ENCODE measurements around the gene GADL1. TPM values are rescaled to one million over a fixed set of nuclear protein-coding genes. Genes with fewer than 3 reads are reported as not detected.

GADL1 gene
- total and polyA plus RNA-seq, 2 experiments from 2014 or later, result 13.5 to 16.9 TPM

DNA sequence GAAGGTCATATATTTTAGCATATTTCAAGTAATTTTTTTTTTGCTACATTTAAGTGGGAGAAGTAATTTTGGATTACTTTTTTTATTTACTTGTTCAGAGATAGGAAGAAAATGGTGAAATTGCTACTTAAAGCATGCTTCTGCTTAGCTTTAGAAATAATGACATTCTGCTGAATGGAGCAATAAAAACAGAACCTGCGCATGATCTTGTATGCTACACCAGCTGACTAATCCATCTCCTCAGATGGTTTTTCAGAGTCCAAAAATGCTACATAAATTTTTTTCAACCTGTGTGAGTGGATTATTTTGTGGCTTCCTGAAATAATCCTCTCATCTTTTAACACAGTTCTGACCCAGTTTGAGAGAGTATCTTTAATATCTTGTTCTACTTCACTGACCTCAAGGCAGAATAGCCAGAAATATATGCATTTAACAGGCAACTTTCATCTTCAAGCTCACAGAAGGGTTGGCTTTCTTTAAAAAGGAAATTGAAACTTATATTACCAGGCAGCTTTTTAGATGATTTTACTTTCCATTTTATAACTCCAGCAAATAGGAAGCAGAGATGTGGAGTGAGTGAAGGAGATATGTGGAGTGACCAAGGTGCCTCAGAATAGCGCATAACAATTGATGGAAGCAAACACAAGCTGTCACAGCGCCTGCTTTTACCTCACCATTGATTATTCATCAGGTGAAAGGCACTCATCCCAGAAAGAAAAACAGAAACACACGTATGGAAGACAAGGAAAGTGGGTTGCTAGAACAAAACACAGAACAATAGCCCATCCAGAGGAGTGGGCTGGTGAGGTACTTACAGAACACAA is 151.5 kb downstream of the GADL1 start:
- Histone ChIP-seq H3K27ac (peak overlapping the region; percentile 5), H3K4me1 (ENCODE audit: low read depth) (peaks cover 11% of the 10 kb centered on the region), H3K27me3 (no peaks in the 10 kb centered on the region), H3K4me3 (no peak overlapping the region), H3K36me3 (no peaks in the 10 kb centered on the region), H3K9me3 (ENCODE audit: low read depth) (no peaks in the 10 kb centered on the region)
- TF ChIP-seq, protein P1, sequence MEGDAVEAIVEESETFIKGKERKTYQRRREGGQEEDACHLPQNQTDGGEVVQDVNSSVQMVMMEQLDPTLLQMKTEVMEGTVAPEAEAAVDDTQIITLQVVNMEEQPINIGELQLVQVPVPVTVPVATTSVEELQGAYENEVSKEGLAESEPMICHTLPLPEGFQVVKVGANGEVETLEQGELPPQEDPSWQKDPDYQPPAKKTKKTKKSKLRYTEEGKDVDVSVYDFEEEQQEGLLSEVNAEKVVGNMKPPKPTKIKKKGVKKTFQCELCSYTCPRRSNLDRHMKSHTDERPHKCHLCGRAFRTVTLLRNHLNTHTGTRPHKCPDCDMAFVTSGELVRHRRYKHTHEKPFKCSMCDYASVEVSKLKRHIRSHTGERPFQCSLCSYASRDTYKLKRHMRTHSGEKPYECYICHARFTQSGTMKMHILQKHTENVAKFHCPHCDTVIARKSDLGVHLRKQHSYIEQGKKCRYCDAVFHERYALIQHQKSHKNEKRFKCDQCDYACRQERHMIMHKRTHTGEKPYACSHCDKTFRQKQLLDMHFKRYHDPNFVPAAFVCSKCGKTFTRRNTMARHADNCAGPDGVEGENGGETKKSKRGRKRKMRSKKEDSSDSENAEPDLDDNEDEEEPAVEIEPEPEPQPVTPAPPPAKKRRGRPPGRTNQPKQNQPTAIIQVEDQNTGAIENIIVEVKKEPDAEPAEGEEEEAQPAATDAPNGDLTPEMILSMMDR (IDR thresholded peaks at IDR 0.05; ENCODE audit: low read depth, low read length), result no peak
- no peak for DNase-seq (ENCODE audit: low read depth in 1 of 2, low spot score in 1 of 2)

DNA sequence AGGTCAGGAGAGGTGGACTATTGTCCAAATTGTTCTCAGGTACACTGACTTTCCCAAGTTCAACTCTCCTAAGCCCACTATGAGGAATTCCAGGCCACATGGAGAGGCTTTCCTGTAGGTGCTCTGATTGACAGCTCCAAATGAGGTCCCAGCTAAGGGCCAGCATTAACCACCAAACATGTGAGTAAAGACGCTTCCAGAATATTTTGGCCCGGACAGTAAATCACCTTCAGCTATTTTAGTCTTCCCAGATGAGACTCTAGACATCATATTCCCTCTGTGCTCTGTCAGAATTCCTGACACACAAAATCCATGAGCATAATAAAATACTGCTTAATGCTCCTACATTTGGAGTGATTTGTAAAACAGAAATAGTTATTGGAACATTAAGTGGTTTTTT is 152.6 kb downstream of the GADL1 start:
- Histone ChIP-seq H3K4me3 (no peak overlapping the region), H3K9me3 (ENCODE audit: low read depth) (no peaks in the 10 kb centered on the region), H3K36me3 (no peaks in the 10 kb centered on the region), H3K27me3 (no peaks in the 10 kb centered on the region), H3K4me1 (ENCODE audit: low read depth) (peaks cover 11% of the 10 kb centered on the region), H3K27ac (no peak overlapping the region)
- DNase-seq (ENCODE audit: low read depth in 1 of 2, low spot score in 1 of 2), result no peak
- TF ChIP-seq, protein P1 (IDR thresholded peaks at IDR 0.05; ENCODE audit: low read depth, low read length), result no peak

DNA sequence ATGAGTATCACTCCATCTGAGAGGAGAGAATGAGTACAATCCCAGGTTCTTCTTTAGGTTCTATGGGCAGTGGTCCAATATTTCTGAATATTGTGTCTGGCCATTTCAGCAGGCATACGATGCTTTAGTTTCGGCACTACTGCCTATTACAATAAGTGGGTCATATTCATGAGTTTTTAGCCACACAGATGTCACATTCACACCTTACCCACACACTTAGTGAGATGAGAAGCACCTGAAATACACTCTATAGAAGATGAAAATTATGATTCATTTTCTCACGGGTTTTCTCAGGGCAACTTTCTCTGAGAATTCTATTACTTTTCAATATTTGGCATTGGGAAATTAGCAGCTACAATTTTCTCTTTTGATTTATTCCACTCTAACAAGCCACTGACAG is 155.9 kb downstream of the GADL1 start:
- DNase-seq (ENCODE audit: low read depth in 1 of 2, low spot score in 1 of 2), result no peak
- Histone ChIP-seq H3K36me3 (no peaks in the 10 kb centered on the region), H3K9me3 (ENCODE audit: low read depth) (no peaks in the 10 kb centered on the region), H3K4me1 (ENCODE audit: low read depth) (peaks cover 20% of the 10 kb centered on the region), H3K27me3 (no peaks in the 10 kb centered on the region), H3K27ac (no peak overlapping the region), H3K4me3 (no peak overlapping the region)
- TF ChIP-seq, protein P1 (IDR thresholded peaks at IDR 0.05; ENCODE audit: low read depth, low read length), result no peak

DNA sequence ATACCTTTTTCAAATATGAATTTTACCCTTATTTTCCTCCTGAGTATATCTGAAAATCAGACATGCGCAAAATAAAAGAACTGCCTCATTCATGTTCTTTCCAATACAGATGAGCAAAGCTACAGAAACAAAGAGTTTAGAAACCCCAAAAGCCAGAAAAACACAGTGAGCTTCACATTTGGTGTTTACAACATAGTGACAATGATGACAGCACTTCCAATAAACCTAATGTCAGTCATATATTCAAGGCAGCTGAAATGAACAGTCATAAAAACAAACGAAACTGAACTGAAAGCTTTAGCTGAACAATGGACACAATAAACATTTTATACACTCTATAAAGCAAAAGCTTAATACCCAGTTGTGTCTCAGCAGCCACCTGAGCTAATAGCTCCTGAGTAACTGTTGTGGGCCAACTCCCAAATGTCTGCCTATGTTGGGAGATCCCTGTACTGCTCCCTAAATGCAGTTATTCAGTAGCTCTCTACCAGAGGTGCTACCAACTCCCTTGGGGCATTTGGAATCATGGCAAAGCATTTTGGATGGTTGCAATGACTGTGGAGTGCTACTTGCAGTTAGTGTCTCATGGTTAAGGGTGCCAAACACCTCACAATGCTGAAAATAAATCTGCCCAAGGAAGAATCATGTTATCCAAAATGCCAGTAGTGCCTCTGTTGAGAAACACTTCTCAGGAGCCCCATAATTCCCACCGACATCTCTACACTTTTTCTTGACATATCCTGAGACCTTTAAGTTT is 156.5 kb downstream of the GADL1 start:
- TF ChIP-seq, protein P1 (IDR thresholded peaks at IDR 0.05; ENCODE audit: low read depth, low read length), result no peak
- no peaks in the 10 kb centered on the region for H3K9me3 ChIP-seq (ENCODE audit: low read depth)
- H3K36me3 ChIP-seq, result no peaks in the 10 kb centered on the region

DNA sequence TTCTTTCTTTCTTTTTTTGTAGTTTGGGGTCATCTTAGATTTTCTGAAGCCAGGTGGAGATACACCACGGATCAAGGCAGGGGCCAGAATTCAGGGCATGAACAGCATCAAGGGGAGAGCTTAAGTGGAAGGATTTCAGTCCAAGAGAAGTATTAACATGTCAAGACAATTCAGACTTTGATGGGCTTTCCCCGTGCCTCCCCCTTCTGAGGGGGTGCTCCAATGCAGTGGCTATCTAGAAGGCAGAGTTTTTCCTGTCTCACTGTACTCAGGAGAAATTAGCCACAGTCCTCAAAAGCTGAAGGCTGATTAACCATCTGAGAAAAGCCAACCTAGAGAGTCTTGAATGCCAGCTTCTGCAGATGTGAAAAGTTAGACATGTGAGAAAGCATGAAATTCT is 160.8 kb downstream of the GADL1 start:
- no peak for DNase-seq (ENCODE audit: low read depth in 1 of 2, low spot score in 1 of 2)
- TF ChIP-seq, protein P1 (IDR thresholded peaks at IDR 0.05; ENCODE audit: low read depth, low read length), result no peak
- H3K4me1 ChIP-seq (ENCODE audit: low read depth), result peaks cover 25% of the 10 kb centered on the region

More for the DNA sequence above, 156.5 kb downstream of the GADL1 start:
- Histone ChIP-seq H3K27ac (no peak overlapping the region), H3K4me1 (ENCODE audit: low read depth) (peaks cover 16% of the 10 kb centered on the region), H3K27me3 (no peaks in the 10 kb centered on the region), H3K4me3 (no peak overlapping the region)
- DNase-seq (ENCODE audit: low read depth in 1 of 2, low spot score in 1 of 2), result no peak

More for the DNA sequence above, 160.8 kb downstream of the GADL1 start:
- H3K27ac ChIP-seq, result no peak overlapping the region
- no peak overlapping the region for H3K4me3 ChIP-seq
- no peaks in the 10 kb centered on the region for H3K27me3 ChIP-seq
- no peaks in the 10 kb centered on the region for H3K9me3 ChIP-seq (ENCODE audit: low read depth)
- H3K36me3 ChIP-seq, result no peaks in the 10 kb centered on the region

Measured in cardiac muscle cell (in vitro differentiated cells and primary cell).